HG02763 (cell line): ENCODE results near the gene RFWD3.
"Not testable (repeated sequence)": the region's sequence is repeated elsewhere in the genome, so short reads cannot be mapped to it uniquely, and the experiment has no call there.

ENCODE experiments used
- ATAC-seq: cut with Tn5 transposase; IDR thresholded peaks from one replicate; pipeline ENCODE4 v1.9.1; 2021; ENCODE audit warnings: mild to moderate bottlenecking, moderate library complexity; ENCODE audit not compliant: unreplicated experiment

RFWD3 gene, protein sequence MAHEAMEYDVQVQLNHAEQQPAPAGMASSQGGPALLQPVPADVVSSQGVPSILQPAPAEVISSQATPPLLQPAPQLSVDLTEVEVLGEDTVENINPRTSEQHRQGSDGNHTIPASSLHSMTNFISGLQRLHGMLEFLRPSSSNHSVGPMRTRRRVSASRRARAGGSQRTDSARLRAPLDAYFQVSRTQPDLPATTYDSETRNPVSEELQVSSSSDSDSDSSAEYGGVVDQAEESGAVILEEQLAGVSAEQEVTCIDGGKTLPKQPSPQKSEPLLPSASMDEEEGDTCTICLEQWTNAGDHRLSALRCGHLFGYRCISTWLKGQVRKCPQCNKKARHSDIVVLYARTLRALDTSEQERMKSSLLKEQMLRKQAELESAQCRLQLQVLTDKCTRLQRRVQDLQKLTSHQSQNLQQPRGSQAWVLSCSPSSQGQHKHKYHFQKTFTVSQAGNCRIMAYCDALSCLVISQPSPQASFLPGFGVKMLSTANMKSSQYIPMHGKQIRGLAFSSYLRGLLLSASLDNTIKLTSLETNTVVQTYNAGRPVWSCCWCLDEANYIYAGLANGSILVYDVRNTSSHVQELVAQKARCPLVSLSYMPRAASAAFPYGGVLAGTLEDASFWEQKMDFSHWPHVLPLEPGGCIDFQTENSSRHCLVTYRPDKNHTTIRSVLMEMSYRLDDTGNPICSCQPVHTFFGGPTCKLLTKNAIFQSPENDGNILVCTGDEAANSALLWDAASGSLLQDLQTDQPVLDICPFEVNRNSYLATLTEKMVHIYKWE

DNA sequence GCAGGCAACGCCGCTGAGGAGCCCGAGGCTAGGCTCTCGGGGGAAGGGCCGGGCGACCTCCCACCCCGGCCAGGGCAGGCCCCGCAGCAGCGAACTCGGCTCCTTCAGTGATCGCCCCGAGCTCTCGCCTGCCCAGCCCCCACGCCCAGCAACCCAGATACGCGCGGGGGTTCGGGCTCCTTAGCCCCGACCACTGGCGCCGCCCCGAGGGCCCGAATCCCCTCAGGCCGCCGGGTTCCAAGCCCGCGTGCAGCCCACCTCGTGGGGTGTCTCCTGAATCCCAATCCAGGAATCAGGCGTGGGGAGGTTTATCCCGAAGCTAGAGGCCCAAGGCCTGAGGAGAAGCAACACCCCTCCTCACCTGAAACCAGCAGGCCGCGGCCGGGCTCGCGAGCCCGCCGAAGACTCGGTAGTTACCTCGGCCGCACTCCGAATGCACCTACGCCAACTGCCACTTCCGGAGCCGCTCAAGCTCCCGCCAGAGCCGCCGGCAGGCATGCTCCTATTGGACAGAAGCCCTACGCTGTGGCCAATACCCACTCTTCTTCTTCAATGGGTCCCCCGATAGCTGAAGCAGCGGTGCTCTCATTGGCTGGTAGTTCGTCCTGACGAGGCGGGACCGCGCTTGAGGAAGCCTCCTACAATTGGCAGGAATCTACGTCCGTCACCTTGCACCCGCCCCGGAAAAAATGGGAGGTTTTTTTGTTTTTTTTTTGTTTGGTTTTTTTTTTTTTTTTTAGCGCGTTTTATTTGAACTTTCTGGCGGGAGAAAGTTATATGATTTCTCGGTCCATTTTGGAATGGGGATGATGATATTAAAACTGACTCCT, at the start of gene RFWD3:
TSS of gene RFWD3 (minus strand) at position 453 of the 830 bp plus-strand sequence. CDS start 5,428 bp downstream, outside the sequence.
- peak; percentile 100 for ATAC-seq

DNA sequence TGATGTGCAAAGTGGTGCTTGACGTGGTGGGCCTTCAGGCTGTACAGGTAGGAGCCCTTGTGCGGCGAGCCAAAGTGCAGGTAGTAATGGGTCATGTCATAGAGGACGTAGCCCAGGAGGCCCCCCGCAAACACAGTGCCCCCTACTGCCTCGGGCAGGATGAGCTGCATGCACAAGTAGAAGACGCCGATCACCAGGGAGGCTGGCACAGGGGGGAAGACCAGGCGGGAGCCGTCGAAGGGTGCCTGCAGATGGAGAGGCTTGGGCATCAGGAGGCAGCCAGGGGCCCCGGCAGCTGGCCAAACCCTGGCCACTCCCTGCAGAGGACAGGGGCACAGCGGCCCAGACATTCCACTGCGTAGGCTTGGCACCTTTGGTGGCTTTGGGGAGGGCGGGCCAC, 49.7 kb upstream of the RFWD3 start:
- ATAC-seq, result no peak

DNA sequence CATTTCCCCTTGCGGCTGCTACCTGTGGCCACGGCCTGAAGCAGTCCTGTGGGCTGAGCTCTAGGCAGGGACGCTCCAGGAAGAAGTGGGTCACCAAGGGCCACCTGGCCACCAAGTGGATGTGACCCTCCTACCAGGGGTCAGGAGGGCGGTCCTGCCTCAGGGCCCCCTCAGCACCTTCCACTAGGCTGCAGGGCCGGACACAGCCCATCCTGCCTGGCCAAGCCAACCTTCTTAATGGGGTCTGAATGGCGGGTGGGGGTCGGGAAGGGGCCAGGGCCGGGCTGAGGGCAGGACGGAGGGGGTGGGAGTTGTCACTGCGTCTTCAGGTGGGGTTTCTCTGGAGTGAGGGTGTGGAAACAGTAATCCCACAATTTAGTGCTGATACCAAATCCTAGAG, 47.2 kb upstream of the RFWD3 start:
- no peak for ATAC-seq

DNA sequence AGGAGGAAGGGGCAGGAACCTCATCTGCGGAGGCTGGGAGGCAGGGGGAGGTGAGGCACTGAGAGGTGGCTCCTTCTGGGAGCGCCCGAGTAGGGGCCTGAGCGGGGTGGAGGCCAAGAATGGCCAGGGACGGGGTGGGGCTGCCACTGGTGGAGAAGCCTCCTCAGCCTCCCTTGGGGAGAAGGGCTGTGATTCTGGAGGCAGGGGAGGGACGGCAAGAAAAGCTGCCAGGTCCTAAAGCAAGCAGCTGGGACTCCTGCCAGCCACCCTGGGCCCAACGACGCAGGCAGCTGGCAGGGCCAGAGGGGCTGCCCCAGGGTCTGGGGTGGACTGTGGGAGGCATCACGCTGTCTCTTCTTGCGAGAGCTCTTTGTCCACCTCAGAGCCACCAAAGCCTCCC, 46.6 kb upstream of the RFWD3 start:
- no peak for ATAC-seq

DNA sequence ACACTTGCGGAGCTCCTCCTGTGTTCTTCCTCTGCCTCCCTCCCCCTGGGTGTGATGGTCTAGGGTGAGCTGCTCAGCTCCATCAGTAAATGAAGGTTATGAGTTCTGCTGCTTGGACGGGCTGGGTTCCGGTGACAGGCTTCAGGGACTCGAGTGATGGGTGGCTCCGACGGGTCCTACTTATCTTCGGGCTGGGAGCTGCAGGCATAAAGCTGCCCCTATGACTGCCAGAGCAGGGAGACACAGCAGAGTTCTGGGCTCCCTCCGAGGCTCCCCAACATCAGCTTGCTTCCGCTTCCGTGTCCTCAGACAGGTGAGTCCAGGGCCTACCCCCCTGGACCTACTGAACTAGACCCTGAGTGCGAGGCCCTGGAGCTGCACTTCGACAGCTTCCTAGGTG, 45.3 kb upstream of the RFWD3 start:
- no peak for ATAC-seq

DNA sequence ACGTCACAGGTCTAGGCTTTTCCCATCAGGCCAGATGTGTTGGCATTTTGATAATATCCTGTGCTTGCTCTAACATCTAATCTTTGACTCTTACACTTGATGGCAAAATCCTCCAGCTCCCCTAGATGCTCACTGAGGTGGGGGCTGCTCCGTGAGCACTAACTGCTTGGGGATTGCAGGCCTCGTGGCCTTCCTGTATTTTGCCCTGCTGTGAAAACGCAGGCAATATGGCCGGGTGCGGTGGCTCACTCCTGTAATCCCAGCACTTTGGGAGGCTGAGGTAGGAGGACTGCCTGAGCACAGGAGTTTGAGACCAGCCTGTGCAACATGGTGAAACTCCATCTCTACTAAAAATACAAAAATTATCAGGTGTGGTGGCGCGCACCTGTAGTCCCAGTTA, 43.7 kb upstream of the RFWD3 start:
- ATAC-seq, result no peak

DNA sequence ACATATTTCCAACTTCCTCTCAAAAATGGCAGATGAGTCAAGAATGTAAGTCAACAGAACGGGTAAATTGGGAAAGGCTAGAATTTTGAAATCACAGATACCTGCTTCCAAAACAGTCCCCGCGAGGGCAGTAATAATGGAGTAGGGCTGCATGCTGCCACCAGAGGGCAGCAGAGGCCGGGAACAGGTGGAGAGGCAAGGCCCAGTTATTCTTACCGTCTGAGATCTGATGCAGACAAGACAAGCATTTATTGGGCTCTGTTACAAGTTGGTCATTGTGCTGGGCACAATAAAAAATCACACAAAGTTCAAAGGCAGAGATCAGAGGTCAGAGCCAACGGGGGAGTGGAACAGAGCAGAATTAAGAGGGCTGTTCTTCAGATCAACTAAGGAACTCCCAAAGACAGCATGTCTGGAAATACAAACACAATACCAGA, 42.8 kb upstream of the RFWD3 start:
- peak; percentile 82 for ATAC-seq

DNA sequence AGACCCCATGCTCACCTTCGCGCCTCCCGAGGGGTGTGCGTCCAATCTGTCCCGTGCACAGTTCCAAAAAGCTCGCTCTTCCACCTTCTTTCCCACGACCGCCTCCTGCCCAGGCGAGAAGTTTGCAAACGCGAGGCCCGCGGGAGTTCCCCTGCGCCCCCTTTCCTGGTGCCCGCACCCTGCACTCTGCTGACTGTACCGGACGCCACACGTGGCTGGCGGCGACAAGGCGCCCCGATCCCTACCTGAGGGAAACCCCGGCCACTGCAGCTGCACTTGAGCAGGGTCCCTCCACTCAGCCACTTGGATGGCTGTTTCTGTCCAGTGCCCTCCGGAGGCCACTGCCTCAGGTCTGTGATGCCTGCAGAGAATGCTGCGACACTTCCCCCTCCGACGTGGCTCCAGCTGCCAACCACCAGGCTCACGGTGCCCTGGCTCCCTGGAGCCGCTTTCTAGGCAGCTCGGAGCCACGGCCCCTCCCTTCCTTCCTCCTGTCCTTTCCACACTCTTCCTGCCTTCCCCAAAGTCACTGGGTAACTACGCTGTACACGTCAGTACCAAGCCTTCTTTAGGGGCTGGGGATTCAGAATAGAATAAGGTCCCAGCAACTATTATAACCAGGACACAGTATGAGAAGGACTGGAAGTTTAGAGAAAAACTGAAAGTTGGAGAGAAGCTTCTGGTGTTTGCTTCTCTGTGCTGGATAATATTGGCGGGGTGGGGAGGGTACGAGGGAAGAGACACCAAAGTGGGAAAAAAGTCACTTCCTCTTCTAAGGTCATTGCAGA, 34.0 kb upstream of the RFWD3 start, which contains the start of gene MLKL:
TSS of gene MLKL (minus strand) at position 425 of the 788 bp plus-strand sequence. CDS start 5,105 bp downstream, outside the sequence.
- ATAC-seq, result peak; percentile 48

DNA sequence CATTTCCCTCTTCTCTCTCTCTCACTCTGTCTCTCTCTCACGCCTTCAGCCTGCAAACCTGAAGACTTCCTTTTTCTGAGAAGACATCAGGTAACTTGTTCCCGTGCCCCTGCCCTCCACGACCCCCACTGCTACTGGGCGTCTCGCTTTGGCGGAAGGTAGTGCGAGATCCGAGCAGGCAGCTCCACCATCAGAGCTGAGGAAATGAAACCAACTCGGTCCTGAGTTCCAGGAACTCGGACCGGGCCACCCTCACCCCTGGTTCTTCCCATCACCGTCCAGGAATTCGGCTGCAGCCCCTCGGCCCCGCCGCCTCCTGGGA, 33.4 kb upstream of the RFWD3 start:
- peak; percentile 15 for ATAC-seq

DNA sequence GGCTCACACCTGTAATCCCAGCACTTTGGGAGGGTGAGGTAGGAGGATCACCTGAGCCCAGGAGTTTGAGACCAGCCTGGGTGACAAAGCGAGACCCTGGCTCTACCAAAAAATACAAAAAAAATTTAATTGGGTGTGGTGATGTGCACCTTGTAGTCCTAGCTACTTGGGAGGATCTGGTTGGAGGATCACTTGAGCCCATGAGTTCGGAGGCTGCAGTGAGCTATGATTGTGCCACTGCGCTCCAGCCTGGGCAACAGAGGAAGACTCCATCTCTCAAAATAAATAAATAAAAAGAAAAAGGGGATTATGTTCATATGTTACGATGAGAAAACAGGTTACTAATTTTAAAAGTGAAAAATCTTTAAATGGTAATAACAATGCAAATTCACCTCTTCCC, 33.0 kb upstream of the RFWD3 start:
- ATAC-seq, result no peak

DNA sequence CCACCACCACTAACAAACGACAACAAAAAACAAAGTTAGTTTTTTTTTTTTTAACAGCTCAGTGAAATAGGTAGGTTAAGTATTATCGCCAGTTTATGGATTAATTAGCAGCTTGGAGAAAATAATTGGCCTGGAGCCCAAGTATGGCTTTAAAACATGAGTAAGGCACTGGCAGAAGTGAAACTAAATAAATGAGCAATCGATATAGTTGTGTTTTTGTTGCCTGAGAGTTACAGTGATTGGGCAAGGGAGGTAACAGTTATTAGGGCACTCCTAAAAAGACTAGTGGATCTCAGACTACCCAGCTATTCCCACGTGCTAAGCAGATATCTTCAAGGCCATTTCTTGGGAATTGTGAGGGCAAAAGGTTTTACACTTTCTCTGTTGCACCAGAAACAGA, 31.5 kb upstream of the RFWD3 start:
- ATAC-seq, result peak; percentile 27

DNA sequence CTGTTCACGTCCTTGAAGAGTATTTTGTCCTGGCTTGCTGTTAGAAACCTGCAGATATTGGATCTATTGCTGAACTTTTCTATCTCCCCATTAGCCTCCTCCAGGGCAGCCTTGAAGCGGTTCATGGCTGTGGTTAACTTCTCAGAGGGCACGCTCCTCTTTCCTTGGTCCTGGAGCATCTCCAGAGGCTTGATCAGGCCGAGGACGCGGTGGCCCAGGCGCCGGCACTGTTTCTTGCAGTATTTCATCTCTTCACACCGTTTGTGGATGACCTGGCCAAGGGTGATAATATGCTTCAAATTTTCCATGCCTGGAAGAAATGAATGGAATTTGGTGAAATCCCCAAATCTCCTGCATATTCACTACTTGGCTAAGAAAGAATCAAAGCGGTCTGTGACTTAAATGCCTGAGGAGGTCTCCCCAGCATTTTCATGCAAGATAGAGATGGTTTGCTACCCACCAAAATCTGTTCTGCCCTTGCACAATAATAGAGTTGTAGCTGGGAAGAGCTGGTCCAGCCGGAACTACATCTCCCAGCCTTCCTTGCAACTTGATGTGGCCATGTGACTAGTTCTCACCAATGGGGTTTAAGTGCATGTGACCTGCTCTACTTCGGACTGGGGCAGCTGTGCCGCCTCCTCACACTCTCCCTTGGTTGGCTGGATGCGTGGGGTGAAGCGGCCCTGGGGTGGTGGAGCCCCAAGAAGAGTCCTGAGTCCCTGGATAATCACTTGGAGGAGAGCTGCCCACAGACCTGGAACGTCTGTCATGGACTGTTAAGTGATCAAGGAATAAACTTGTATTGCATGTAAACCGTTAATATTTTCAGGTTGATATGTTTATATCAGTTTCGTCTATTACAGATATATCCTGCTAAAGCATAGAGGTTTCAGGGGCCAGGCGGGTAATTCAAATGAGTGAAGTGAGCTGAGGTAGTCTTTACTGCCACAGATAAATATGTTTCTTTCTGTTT, 29.1 kb upstream of the RFWD3 start:
- peak; percentile 77 for ATAC-seq

DNA sequence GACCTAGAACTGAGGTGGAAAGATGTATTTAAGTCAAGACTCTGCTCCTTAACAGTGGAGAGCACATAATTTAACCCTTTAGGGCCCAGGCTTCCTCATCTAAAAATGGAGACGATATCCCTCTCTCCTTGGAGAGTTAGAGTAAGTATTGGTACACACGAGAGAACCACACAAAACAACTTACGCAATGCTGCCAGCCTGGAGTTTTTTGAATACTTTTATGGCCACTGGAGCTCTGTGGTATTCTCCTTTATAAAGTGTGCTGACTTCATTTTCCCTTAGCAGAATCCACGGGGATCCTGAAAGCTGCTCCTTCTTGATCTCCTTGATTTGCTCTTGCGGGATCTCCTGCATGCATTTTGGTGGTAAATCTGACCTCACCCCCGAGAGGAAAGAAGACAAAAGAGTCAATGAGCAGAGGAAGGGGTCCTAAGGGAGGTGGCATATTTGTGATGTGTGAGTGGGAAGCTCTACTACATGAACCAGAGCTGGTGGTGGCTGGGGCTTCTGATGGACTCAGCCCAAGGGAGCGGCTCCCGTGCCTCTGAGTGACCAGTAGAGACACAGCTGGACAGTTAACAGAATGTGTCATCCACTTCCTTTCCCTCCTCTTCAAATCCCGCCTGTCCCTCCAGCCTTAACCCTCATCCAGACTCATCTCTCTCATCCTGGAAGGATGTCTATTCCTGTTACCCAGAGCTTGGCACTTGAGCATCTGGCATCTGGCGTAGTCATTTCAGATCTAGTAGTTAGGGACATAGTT, 24.6 kb upstream of the RFWD3 start:
- no peak for ATAC-seq

DNA sequence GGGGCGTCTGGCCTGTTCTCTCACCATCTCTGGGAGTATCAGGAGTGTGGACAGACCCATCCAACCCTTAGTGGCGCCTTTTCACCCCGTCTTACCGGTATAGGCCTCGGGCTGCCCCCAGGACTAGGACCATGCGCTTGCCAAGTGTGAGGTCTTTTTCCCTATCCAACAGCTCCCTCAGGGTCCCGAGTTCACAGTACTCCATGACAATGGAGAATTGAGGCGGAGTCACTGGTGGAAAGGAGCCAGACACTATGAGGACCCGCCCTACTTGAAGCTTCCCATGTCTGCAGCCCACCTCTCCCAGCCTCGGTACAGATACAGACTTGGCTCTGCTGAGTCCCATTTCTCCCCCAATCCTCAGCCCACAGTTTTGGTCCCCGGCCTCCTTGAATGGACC, 15.9 kb upstream of the RFWD3 start:
- ATAC-seq, result no peak

DNA sequence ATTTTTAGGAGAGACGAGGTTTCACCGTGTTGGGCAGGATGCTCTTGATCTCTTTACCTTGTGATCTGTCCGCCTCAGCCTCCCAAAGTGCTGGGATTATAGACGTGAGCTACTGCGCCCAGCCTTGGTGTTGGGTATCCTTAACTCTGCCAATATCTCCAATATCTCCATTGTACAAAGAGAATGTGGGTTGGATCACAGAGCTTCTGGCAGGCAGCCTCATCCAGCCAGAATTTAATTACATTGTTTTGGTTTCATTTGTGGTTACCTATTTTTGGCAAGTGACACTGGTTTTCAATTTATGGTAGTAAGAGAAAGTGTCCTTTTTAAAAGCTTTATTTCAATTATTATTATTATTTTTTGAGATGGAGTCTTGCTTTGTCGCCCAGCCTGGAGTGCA, 14.0 kb upstream of the RFWD3 start:
- no peak for ATAC-seq

DNA sequence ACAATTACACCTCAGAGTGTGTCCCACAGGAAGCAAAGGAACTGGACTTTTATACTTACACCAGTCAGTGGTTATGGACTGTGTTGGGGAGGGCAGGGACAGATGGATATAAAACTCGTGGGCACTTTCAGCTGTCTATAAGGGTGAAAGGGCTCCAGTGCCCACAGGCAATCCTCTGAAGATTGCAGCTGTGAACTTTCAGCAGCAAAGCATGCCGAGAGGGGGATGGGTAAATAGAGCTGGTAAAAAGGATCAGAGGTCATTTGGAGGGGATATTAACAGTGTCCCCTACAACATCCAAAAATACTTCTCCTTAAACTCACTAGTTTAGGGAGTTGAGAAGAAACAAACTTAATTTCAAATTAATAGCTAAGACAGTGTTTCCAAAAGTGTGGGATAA, 13.3 kb upstream of the RFWD3 start:
- ATAC-seq, result no peak

DNA sequence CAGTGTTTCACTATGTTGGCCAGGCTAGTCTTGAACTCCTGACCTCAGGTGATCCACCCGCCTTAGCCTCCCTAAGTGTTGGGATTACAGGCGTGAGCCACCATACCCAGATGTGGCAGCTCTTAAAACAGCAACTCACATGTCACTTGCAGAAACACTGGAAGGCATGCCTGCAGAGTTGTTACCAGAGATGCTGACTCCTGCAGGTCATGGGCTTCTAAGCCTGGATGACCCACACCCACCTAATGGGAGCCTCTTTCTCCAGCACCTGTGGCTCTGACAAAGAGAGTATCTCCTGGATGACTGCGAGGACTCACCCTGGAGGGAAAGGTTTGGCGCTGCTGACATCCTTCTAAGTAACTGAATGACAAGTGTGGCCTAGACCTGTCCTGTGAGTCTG, 11.2 kb upstream of the RFWD3 start:
- ATAC-seq, result no peak

DNA sequence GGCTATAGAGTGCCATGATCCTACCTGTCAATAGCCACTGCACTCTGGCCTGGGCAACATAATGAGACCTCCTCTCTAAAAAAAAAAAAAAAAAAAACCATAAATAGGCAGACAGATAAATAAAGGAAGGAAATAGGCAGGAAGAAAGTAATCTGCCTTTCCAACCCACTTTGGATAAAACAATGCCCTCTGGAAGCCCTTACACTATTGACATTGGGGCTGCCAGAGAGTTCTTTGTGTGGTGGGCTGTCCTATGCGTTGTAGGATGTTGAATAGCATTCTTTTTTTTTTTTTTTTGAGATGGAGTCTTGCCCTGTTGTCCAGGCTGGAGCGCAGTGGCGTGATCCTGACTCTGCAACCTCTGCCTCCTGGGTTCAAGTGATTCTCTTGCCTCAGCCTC, 7.2 kb upstream of the RFWD3 start:
- no peak for ATAC-seq

DNA sequence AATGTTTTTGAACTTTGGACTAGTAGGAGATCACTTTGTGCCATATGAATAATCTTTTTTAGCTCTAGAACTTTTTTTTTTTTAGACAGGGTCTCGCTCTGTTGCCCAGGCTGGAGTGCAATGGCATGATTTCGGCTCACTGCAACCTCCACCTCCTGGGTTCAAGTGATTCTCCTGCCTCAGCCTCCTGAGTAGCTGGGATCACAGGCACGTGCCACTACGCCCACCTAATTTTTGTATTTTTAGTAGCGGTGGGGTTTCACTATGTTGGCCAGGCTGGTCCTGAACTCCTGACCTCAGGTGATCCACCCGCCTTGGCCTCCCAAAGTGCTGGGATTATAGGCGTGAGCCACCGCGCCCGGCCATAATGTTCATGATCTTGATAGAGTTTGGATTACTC, 2.2 kb upstream of the RFWD3 start:
- ATAC-seq, result not testable (repeated sequence)
